ENCODE results near the gene CHCHD1.

DNA sequence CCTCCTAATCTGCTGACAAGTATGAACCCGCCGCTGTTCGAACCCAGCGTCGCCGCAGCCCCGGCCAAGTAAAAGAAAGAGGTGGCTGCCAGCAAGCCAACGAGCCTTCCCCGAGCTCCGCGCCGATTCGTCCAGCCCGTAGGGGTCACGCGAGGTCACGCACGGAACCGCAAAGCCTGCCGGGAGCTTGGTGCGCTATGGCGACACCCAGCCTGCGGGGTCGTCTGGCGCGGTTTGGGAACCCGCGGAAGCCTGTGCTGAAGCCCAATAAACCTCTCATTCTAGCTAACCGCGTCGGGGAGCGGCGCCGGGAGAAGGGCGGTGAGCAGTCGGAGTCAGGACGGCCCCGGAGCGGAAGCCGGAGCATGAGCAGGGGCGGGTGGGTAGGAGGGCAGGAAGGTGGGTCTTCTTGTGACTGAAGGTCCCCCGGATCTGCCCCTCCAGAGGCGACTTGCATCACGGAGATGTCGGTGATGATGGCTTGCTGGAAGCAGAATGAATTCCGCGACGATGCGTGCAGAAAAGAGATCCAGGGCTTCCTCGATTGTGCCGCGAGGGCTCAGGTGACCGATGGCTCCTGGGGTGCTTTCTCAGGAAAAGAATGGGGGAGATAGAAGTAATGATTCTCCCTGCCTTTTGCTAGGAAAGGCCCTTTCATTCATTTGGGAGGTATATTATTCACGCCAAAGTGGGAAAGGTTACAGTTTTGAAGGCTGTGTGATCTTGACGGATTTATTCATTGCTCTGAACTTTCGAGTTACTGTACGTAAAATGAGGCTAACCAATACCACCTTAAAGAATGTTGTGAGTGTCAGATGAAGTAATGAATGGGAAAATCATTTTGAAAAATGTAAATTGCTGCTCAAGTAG, at the start of gene CHCHD1:
- TF ChIP-seq, protein P1, sequence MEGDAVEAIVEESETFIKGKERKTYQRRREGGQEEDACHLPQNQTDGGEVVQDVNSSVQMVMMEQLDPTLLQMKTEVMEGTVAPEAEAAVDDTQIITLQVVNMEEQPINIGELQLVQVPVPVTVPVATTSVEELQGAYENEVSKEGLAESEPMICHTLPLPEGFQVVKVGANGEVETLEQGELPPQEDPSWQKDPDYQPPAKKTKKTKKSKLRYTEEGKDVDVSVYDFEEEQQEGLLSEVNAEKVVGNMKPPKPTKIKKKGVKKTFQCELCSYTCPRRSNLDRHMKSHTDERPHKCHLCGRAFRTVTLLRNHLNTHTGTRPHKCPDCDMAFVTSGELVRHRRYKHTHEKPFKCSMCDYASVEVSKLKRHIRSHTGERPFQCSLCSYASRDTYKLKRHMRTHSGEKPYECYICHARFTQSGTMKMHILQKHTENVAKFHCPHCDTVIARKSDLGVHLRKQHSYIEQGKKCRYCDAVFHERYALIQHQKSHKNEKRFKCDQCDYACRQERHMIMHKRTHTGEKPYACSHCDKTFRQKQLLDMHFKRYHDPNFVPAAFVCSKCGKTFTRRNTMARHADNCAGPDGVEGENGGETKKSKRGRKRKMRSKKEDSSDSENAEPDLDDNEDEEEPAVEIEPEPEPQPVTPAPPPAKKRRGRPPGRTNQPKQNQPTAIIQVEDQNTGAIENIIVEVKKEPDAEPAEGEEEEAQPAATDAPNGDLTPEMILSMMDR (IDR thresholded peaks at IDR 0.05), result no peak
- peak in 1 of 2 donors; percentile 73 for TF ChIP-seq POLR2A (IDR thresholded peaks at IDR 0.05)
